ENCODE results near the gene KRTAP10-1. TPM values are rescaled to one million over a fixed set of nuclear protein-coding genes. Genes with fewer than 3 reads are reported as not detected.

The KRTAP10-1 gene
- total RNA-seq, 1 donor from 2014 or later: not detected

GRCh38 chr21:44521928-44522752, 17.9 kb downstream of the KRTAP10-1 start:
- Histone ChIP-seq H3K9me3 (no peaks in the 10 kb centered on the region), H3K4me1 (no peaks in the 10 kb centered on the region), H3K36me3 (no peaks in the 10 kb centered on the region), H3K27ac (no peak overlapping the region), H3K4me3 (no peak overlapping the region), H3K27me3 (ENCODE audit: low read depth) (peaks cover 8% of the 10 kb centered on the region)
- peak in 1 of 2 donors; percentile 15 for ATAC-seq
- no peak for TF ChIP-seq CTCF (IDR thresholded peaks at IDR 0.05)
- DNase-seq: peak; percentile 43
- intact Hi-C loops (cut with DNase I): no loop called here

- Histone ChIP-seq H3K27me3 (ENCODE audit: low read depth) (peaks cover 8% of the 10 kb centered on the region), H3K27ac (no peak overlapping the region), H3K36me3 (no peaks in the 10 kb centered on the region), H3K4me1 (no peaks in the 10 kb centered on the region), H3K4me3 (no peak overlapping the region), H3K9me3 (no peaks in the 10 kb centered on the region)
- no peak for TF ChIP-seq CTCF (IDR thresholded peaks at IDR 0.05)
- peak; percentile 6 to 13 for ATAC-seq
- intact Hi-C loops (cut with DNase I): no loop called here
- peak; percentile 44 for DNase-seq
Observed at GRCh38 chr21:44521301-44521927, 18.6 kb downstream of the KRTAP10-1 start.

- intact Hi-C loops (cut with DNase I): no loop called here
- Histone ChIP-seq H3K4me1 (no peaks in the 10 kb centered on the region), H3K4me3 (no peak overlapping the region), H3K27ac (no peak overlapping the region), H3K36me3 (no peaks in the 10 kb centered on the region), H3K9me3 (no peaks in the 10 kb centered on the region), H3K27me3 (ENCODE audit: low read depth) (peaks cover 8% of the 10 kb centered on the region)
- TF ChIP-seq CTCF (IDR thresholded peaks at IDR 0.05): no peak
- DNase-seq: peak; percentile 37
- peak in 1 of 2 donors; percentile 9 for ATAC-seq
Observed at GRCh38 chr21:44520326-44521300, 19.4 kb downstream of the KRTAP10-1 start.

GRCh38 chr21:44519346-44520325, 20.4 kb downstream of the KRTAP10-1 start:
- Histone ChIP-seq H3K27me3 (ENCODE audit: low read depth) (peaks cover 8% of the 10 kb centered on the region), H3K36me3 (no peaks in the 10 kb centered on the region), H3K4me3 (no peak overlapping the region), H3K9me3 (no peaks in the 10 kb centered on the region), H3K4me1 (no peaks in the 10 kb centered on the region), H3K27ac (no peak overlapping the region)
- intact Hi-C loops (cut with DNase I): no loop called here
- ATAC-seq (no peak), DNase-seq (peak; percentile 32)
- no peak for TF ChIP-seq CTCF (IDR thresholded peaks at IDR 0.05)

Data from lower lobe of right lung (tissue), 2 donors.